Thyroid gland (tissue), 4 donors: ENCODE results near the gene NPW. TPM values are rescaled to one million over a fixed set of nuclear protein-coding genes. Genes with fewer than 3 reads are reported as not detected.

Experiments
- DNase-seq, 2 donors: peaks; one replicate each; pipeline ENCODE4 v3.0.0-alpha.2; 2019
- H3K27ac ChIP-seq, 3 donors: fragments of 200-600 bp; sonication (generic); 1 replicate in 2 of 3; 2 replicates in 1 of 3; pipeline ENCODE4 v1.5.1; 2016 to 2019; ENCODE audit warnings: mild to moderate bottlenecking in 1 of 3, moderate library complexity in 1 of 3
- H3K27me3 ChIP-seq: fragments of 200-600 bp; sonication (generic); one replicate; pipeline ENCODE4 v1.5.1; 2019
- H3K36me3 ChIP-seq, 2 donors: fragments of 200-600 bp; sonication (generic); one replicate each; pipeline ENCODE4 v1.5.1; 2016 to 2019
- H3K4me1 ChIP-seq, 2 donors: fragments of 200-600 bp; sonication (generic); one replicate each; pipeline ENCODE4 v1.5.1; 2017 to 2019
- H3K4me3 ChIP-seq, 3 donors: fragments of 200-600 bp; sonication (generic); replicated peaks in 1 of 3; 1 replicate in 2 of 3; 2 replicates in 1 of 3; pipeline ENCODE4 v1.5.1; 2016; ENCODE audit warnings: mild to moderate bottlenecking in 1 of 3
- H3K9me3 ChIP-seq: fragments of 200-600 bp; sonication (generic); one replicate; pipeline ENCODE4 v1.5.1; 2017
- POLR2A ChIP-seq, 2 donors: fragments of 450-650 bp; IDR thresholded peaks; one replicate each; pipeline ENCODE4 v1.6.1; 2017; ENCODE audit warnings: antibody characterized with exemption in 2 of 2, mild to moderate bottlenecking in 2 of 2, moderate library complexity in 1 of 2
- WGBS, 2 donors: methylation state at CpG; one replicate each; pipeline ENCODE4 v1.1.5; 2017; 5-methylcytosine and 5-hydroxymethylcytosine counted together
- intact Hi-C: fragments of 100-400 bp; cut with DNase I; formaldehyde crosslinking; loops from one replicate; pipeline ENCODE4 v1.15.1; 2023
- total RNA-seq, 4 donors: library from RNA; depleted of rRNA; stranded (reverse); fragments of >200 nt; gene quantifications; one replicate each; pipeline ENCODE4 v1.2.3, GENCODE V29; 2016
- TF ChIP-seq, protein P1 (sequence below), 6 experiments: fragments of 200-600 bp in 3 of 6; fragments of 450-650 bp in 3 of 6; sonication (generic) in 3 of 6; IDR thresholded peaks; one replicate each; pipeline ENCODE4 v1.5.1; 2016 to 2019; ENCODE audit warnings: antibody characterized with exemption in 6 of 6, mild to moderate bottlenecking in 2 of 6, inconsistent platforms in 1 of 6, moderate library complexity in 1 of 6

Gene NPW
- total RNA-seq, 4 donors from 2014 or later: 0.54 to 0.63 TPM; not detected in 2

DNA sequence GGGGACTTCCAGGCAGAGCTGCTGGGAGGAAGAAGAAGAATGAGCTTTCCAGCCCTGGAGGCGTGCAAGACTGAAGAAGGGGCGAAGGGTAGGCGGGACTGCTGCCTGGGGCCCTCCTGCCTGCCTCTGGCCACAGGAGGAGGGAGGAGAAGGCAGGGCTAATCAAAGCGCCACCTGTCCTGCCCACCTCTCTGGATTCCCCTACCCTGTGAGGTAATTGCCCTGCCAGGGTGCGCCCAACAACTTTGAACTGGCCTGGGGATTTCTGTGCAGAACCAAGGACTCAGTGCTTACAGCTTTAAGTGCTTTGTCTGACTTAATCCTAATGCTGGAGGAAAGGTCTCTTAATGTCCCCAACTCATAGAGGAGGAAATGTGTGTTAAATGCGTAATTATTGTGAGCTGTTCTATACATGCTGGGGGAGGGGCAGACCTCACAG, 38.2 kb upstream of the NPW start, which contains the start of gene NOXO1:
Gene NOXO1, minus strand, starts transcription at position 72 of the 439 bp plus-strand sequence. CDS start 290 bp downstream, outside the sequence.
- no peak for TF ChIP-seq POLR2A (IDR thresholded peaks at IDR 0.05)
- TF ChIP-seq, protein P1, sequence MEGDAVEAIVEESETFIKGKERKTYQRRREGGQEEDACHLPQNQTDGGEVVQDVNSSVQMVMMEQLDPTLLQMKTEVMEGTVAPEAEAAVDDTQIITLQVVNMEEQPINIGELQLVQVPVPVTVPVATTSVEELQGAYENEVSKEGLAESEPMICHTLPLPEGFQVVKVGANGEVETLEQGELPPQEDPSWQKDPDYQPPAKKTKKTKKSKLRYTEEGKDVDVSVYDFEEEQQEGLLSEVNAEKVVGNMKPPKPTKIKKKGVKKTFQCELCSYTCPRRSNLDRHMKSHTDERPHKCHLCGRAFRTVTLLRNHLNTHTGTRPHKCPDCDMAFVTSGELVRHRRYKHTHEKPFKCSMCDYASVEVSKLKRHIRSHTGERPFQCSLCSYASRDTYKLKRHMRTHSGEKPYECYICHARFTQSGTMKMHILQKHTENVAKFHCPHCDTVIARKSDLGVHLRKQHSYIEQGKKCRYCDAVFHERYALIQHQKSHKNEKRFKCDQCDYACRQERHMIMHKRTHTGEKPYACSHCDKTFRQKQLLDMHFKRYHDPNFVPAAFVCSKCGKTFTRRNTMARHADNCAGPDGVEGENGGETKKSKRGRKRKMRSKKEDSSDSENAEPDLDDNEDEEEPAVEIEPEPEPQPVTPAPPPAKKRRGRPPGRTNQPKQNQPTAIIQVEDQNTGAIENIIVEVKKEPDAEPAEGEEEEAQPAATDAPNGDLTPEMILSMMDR (IDR thresholded peaks at IDR 0.05): no peak
- WGBS, 2 donors: 22 to 24% methylated on average over 5 to 6 of the region's 6 CpGs
- Histone ChIP-seq H3K27me3 (peaks cover 13% of the 10 kb centered on the region), H3K4me3 (no peak within 1 kb of the TSS), H3K36me3 (peaks cover 32 to 35% of the 10 kb centered on the region in 2 donors), H3K9me3 (no peaks in the 10 kb centered on the region), H3K27ac (no peak within 1 kb of the TSS), H3K4me1 (peaks cover 5 to 24% of the 10 kb centered on the region in 2 donors)
- intact Hi-C loops: no loop called here
- DNase-seq: no peak

DNA sequence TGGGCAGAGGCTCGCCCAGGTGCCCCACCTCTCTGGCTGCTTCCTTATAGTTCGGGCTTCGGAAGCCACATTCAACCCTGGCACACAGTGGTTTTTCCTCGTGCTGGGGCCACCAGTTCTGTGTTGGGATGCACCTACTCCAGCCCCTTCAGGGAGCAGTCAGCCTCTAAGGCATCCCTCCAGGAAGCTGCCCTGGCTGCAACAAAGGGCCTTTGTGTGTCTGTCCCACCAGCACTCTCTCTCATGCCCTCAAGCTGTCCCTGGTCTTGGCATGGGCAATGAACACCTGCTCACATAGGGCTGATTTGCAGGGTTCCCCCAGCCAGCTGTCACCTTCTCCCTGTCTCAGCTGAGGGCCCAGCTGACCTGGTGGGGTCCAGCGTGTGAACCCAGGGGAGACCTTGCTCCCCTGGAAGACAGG, 37.6 kb upstream of the NPW start:
- 60 to 77% methylated on average over 4 to 5 of the region's 5 CpGs for WGBS, 2 donors
- Histone ChIP-seq H3K4me1 (peaks cover 5 to 24% of the 10 kb centered on the region in 2 donors), H3K9me3 (no peaks in the 10 kb centered on the region), H3K36me3 (peaks cover 29% of the 10 kb centered on the region in 2 donors), H3K27me3 (peaks cover 13% of the 10 kb centered on the region), H3K4me3 (no peak overlapping the region), H3K27ac (no peak overlapping the region)
- TF ChIP-seq POLR2A (IDR thresholded peaks at IDR 0.05): no peak
- TF ChIP-seq, protein P1 (IDR thresholded peaks at IDR 0.05): no peak
- intact Hi-C loops: no loop called here
- DNase-seq: no peak

DNA sequence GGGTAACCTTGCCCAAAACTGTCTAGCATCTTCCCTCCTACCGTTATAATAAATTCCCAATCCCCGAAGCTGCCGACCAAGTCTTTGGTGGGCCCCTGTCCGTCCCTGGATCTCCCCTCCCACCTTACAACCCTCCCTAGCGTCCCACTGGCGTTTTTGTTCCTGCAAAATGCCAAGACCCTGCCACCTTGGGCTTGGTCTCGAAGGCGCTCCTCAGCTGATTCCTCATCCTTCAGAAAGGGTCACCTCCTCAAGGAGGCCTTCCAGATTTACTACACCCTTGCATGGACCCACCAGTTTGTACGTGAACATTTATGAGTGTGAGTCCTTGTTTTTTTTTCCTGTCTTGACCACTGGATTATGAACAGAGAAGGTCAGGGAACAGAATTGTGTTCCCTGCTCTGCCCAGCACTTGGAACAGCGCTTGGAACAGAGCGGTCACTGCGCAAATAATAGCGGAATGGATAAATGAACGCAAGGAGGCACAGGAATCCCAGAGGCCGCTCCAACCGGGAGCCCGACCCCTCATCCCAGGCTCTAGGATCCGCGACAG, 36.5 kb upstream of the NPW start:
- no peak for TF ChIP-seq POLR2A (IDR thresholded peaks at IDR 0.05)
- TF ChIP-seq, protein P1 (IDR thresholded peaks at IDR 0.05): no peak
- Histone ChIP-seq H3K27ac (peak overlapping the region in 1 of 3 donors; percentile 49), H3K27me3 (peaks cover 13% of the 10 kb centered on the region), H3K36me3 (peaks cover 19% of the 10 kb centered on the region in 2 donors), H3K4me3 (peak overlapping the region in 1 of 3 donors; percentile 85), H3K4me1 (peaks cover 5 to 24% of the 10 kb centered on the region in 2 donors), H3K9me3 (no peaks in the 10 kb centered on the region)
- 27 to 29% methylated on average over 17 of the region's 19 CpGs for WGBS, 2 donors
- intact Hi-C loops: no loop called here
- DNase-seq: no peak

DNA sequence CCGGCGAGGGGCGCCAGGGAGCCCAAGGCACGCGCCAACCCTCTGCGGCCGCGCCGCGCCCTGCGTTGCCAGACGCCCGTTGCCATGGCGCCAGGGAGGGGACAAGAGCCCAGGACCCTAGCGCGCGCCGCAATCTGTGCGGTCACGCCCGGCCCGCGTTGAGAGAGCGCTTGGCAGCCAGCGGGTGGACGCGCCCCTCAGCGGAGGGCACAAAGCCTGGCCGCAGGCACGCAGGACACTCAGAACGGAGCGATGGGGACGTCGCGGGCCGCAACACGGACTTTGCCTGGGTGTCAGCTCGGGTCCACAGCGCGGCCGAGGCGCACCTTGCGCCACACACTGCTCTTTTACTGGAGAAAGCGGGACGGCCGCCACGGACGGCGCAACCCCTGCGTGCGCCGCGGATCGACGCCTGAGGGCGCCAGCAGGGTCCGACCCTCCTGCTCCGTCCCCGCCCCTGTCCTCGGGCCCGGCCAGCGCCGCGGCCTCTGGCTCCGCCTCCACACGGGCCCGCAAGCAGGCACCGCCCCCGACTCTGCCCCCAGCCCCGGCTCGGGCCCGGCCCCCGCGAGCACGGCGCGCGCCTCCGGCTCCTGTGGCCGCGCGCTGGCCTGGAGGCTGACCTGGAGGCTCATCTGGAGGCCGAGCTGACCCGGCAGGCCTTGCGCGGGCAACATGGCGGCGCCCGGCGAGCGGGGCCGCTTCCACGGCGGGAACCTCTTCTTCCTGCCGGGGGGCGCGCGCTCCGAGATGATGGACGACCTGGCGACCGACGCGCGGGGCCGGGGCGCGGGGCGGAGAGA, 35.8 kb upstream of the NPW start, which contains the start of gene GFER:
Gene GFER, plus strand, starts transcription at position 650 of the 803 bp plus-strand sequence. Its CDS starts 26 bp downstream, at position 676.
- peak; percentile 86 to 87 for DNase-seq
- H3K27ac ChIP-seq: peak within 1 kb of the TSS in 2 of 3 donors; percentile 57 to 62
- H3K4me3 ChIP-seq: peak within 1 kb of the TSS; percentile 46 to 85 (median 51)
- intact Hi-C loops: no loop called here
- peaks cover 12 to 13% of the 10 kb centered on the region in 2 donors for H3K36me3 ChIP-seq
- peaks cover 5 to 24% of the 10 kb centered on the region in 2 donors for H3K4me1 ChIP-seq
- no CpG with 5 or more reads among the region's 109 CpGs for WGBS, 2 donors
- H3K27me3 ChIP-seq: peaks cover 7% of the 10 kb centered on the region
- TF ChIP-seq POLR2A (IDR thresholded peaks at IDR 0.05): peak in 1 of 2 donors; percentile 54
- TF ChIP-seq, protein P1 (IDR thresholded peaks at IDR 0.05): peak in 3 of 6 experiments; percentile 17 to 42 (median 32)
- H3K9me3 ChIP-seq: no peaks in the 10 kb centered on the region
